GM18870 (cell line): Measurements from ENCODE around the gene KRTAP4-6.
"Not testable (repeated sequence)": the region's sequence is repeated elsewhere in the genome, so short reads cannot be mapped to it uniquely, and the experiment has no call there.

Experiments used
- ATAC-seq: cut with Tn5 transposase; IDR thresholded peaks from one replicate; pipeline ENCODE4 v1.9.1; 2021; ENCODE audit warnings: moderate library complexity; ENCODE audit not compliant: unreplicated experiment

The KRTAP4-6 gene

GRCh38 chr17:41147531-41148204, 7.3 kb upstream of the KRTAP4-6 start:
- no peak for ATAC-seq

- no peak for ATAC-seq
Observed at GRCh38 chr17:41145261-41145660, 4.9 kb upstream of the KRTAP4-6 start.

- no peak for ATAC-seq
Observed at GRCh38 chr17:41144846-41145245, 4.5 kb upstream of the KRTAP4-6 start.

- no peak for ATAC-seq
Observed at GRCh38 chr17:41141361-41141760, 1.0 kb upstream of the KRTAP4-6 start.

- not testable (repeated sequence) for ATAC-seq
Observed at GRCh38 chr17:41139865-41140264, 479 bp downstream of the KRTAP4-6 start.

- ATAC-seq, result no peak
Observed at GRCh38 chr17:41133880-41134735, 6.2 kb downstream of the KRTAP4-6 start.

- no peak for ATAC-seq
Observed at GRCh38 chr17:41131979-41132378, 8.4 kb downstream of the KRTAP4-6 start.

- no peak for ATAC-seq
Observed at GRCh38 chr17:41127371-41127770, 13.0 kb downstream of the KRTAP4-6 start.

- ATAC-seq, result no peak
Observed at GRCh38 chr17:41126412-41126811, 13.9 kb downstream of the KRTAP4-6 start.

- no peak for ATAC-seq
Observed at GRCh38 chr17:41125064-41125463, 15.3 kb downstream of the KRTAP4-6 start.

- ATAC-seq, result not testable (repeated sequence)
Observed at GRCh38 chr17:41123991-41124371, 16.4 kb downstream of the KRTAP4-6 start, which contains the start of gene KRTAP4-12. Gene KRTAP4-12, minus strand, starts transcription at chr17:41124182. Its CDS starts 60 bp downstream, at chr17:41124122.

- not testable (repeated sequence) for ATAC-seq
Observed at GRCh38 chr17:41123292-41123990, 16.9 kb downstream of the KRTAP4-6 start.

- ATAC-seq, result no peak
Observed at GRCh38 chr17:41121742-41122141, 18.6 kb downstream of the KRTAP4-6 start.

GRCh38 chr17:41119696-41120690, 20.4 kb downstream of the KRTAP4-6 start:
- ATAC-seq, result not testable (repeated sequence)

- no peak for ATAC-seq
Observed at GRCh38 chr17:41118721-41119120, 21.6 kb downstream of the KRTAP4-6 start.

- not testable (repeated sequence) for ATAC-seq
Observed at GRCh38 chr17:41117846-41118386, 22.4 kb downstream of the KRTAP4-6 start, which contains the start of gene KRTAP4-11. Gene KRTAP4-11, minus strand, starts transcription at chr17:41118373. Its CDS starts 58 bp downstream, at chr17:41118315.

- ATAC-seq, result no peak
Observed at GRCh38 chr17:41116297-41116696, 24.0 kb downstream of the KRTAP4-6 start.

GRCh38 chr17:41111151-41111885, 29.0 kb downstream of the KRTAP4-6 start:
- ATAC-seq, result no peak

GRCh38 chr17:41108728-41109386, 31.5 kb downstream of the KRTAP4-6 start:
- ATAC-seq, result not testable (repeated sequence)
